Osteocyte (in vitro differentiated cells): ENCODE measurements around the gene MDP1. TPM values are rescaled to one million over a fixed set of nuclear protein-coding genes. Genes with fewer than 3 reads are reported as not detected.

ENCODE experiments used
- DNase-seq: peaks from one replicate; pipeline ENCODE4 v3.0.0; 2021; ENCODE audit warnings: mixed read lengths; ENCODE audit not compliant: unreplicated experiment; ENCODE audit errors: extremely low spot score
- H3K27ac Mint-ChIP-seq: one replicate; pipeline ENCODE4 v1.8.0; 2021; ENCODE audit warnings: mild to moderate bottlenecking, mixed read lengths; ENCODE audit not compliant: unreplicated experiment
- H3K27me3 Mint-ChIP-seq: one replicate; pipeline ENCODE4 v1.8.0; 2021; ENCODE audit warnings: mixed read lengths; ENCODE audit not compliant: unreplicated experiment
- H3K36me3 Mint-ChIP-seq: one replicate; pipeline ENCODE4 v1.8.0; 2021; ENCODE audit warnings: mixed read lengths; ENCODE audit not compliant: unreplicated experiment
- H3K4me1 Mint-ChIP-seq: one replicate; pipeline ENCODE4 v1.8.0; 2021; ENCODE audit warnings: mixed read lengths; ENCODE audit not compliant: unreplicated experiment
- H3K4me3 Mint-ChIP-seq: one replicate; pipeline ENCODE4 v1.8.0; 2021; ENCODE audit warnings: mild to moderate bottlenecking, moderate library complexity, mixed read lengths; ENCODE audit not compliant: unreplicated experiment
- H3K9me3 Mint-ChIP-seq: one replicate; pipeline ENCODE4 v1.8.0; 2021; ENCODE audit warnings: mixed read lengths; ENCODE audit not compliant: unreplicated experiment
- total RNA-seq: library from RNA; stranded (reverse); gene quantifications from 2 replicates; pipeline ENCODE4 v1.2.1, GENCODE V29; 2021
- TF ChIP-seq, protein P1 (sequence below): fragments of 200-600 bp; sonication (generic); IDR thresholded peaks from 2 replicates; pipeline ENCODE4 v1.5.0; 2021; ENCODE audit warnings: antibody characterized with exemption, mild to moderate bottlenecking, moderate library complexity

MDP1 gene
- total RNA-seq, 1 donor from 2014 or later, result 25.4 TPM

DNA sequence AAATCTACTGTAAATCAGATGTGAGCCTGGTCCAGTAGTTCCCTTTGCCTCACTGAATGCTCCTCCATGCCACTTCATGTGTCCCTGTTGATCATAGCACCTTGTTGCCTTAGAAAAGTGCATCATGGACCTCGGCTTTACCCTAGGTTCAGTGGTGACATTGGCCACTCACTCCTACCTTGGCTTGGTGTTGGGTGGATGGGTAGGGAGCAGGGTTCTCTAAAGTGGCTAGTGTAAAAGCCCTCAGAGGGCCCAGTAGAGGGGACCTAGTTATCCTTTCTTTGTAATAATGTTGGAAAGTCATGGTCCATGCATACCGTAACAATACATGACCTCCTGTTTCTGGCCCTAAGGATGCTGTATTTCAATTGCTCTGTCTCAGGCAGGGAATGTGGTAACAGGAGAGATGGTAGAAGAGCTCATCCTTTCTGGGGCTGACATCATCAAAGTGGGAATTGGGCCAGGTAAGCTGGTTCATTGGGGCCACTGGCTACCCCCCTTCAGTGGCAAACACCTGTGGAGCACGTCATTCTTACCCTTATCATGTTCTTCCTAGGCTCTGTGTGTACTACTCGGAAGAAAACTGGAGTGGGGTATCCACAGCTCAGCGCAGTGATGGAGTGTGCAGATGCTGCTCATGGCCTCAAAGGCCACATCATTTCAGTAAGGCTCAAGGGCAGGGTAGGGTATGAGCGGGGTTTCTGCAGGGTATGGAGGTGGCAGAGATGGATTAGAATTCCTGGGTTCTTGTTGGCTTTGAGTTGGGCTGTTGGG is 21.0 kb upstream of the MDP1 start:
- no peak overlapping the region for H3K27ac Mint-ChIP-seq
- DNase-seq, result no peak
- H3K27me3 Mint-ChIP-seq, result no peaks in the 10 kb centered on the region
- H3K9me3 Mint-ChIP-seq, result no peaks in the 10 kb centered on the region
- H3K36me3 Mint-ChIP-seq, result peaks cover 43% of the 10 kb centered on the region
- H3K4me3 Mint-ChIP-seq, result no peak overlapping the region
- H3K4me1 Mint-ChIP-seq, result peaks cover 47% of the 10 kb centered on the region
- TF ChIP-seq, protein P1, sequence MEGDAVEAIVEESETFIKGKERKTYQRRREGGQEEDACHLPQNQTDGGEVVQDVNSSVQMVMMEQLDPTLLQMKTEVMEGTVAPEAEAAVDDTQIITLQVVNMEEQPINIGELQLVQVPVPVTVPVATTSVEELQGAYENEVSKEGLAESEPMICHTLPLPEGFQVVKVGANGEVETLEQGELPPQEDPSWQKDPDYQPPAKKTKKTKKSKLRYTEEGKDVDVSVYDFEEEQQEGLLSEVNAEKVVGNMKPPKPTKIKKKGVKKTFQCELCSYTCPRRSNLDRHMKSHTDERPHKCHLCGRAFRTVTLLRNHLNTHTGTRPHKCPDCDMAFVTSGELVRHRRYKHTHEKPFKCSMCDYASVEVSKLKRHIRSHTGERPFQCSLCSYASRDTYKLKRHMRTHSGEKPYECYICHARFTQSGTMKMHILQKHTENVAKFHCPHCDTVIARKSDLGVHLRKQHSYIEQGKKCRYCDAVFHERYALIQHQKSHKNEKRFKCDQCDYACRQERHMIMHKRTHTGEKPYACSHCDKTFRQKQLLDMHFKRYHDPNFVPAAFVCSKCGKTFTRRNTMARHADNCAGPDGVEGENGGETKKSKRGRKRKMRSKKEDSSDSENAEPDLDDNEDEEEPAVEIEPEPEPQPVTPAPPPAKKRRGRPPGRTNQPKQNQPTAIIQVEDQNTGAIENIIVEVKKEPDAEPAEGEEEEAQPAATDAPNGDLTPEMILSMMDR, result no peak

DNA sequence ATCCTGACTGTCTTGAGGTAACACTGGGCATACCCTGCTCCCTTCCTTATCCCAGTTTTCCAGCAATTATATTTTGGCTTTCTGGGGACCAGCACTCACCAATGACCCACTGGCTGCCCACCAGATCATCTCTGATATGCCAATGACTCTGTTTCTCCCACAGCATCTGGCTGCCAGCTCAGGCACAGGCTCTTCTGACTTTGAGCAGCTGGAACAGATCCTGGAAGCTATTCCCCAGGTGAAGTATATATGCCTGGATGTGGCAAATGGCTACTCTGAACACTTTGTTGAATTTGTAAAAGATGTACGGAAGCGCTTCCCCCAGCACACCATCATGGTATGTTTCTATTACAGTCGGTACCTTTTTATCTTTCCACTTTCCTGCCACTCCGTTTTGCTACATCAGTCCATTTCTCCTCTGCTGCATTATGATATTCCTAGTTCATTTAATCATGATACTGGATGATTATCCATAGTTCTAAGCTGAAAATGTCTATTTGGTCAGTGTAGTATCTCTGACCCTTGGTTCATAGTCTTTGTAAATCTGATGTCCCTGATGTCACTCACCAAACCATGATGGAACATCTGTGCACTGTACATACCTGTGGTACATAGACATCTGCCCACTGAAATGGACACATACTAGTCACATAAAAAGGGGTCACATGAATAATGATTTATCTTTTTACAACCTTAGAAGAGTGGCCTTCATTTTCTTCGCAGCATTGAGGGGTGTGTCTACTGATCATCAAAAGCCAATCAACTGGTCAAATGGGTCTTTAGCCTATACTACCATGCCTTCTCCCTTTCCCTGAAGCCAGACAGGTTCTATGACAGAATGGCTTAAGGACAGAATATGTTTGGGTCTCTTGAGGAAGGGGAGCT is 20.2 kb upstream of the MDP1 start:
- Mint-ChIP-seq H3K27ac (peak overlapping the region; percentile 9), H3K36me3 (peaks cover 43% of the 10 kb centered on the region), H3K9me3 (no peaks in the 10 kb centered on the region), H3K27me3 (no peaks in the 10 kb centered on the region), H3K4me3 (no peak overlapping the region), H3K4me1 (peaks cover 47% of the 10 kb centered on the region)
- no peak for DNase-seq
- TF ChIP-seq, protein P1, result no peak

DNA sequence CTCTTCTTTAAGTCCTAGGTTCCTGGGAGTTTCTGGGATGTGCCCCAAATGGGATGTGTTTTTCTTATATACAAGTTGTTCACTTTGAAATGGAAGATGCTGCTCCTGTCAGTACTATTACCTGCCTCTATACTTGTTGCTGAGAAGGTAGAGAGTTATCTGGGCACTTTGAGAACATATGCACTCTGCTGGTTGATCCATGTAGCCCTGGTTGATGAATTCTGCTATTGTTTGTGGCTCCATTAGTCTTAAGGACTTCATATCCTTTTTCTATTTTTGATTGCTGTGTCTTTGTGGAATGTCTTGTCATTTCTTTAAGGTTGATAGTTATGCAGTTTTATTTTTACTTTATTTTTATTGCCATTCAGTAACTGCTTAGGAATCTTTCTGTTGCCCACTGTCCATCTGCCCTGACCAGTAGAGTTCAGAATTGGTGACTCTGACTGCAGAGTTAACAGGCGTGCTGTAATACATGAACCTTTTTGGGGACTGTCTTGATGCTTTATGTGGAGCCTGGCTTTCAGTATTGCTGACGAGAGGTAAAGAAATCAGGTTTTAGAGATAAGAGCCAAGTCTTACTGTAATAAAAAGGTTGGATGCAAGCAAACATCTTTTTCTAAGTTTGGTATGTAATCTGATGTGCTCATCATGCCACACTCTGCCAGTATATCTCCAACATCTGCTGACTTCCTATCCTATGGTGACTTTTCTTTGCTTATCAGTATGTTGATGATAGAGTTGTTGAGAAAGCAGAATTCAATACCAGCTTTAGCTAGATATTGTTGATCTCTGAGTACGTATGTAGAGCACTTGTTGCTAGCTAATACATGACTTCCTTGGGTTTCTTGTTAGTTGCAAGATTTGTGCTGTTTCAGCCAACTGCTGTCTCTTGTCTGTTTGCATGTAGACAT is 18.5 kb upstream of the MDP1 start:
- TF ChIP-seq, protein P1, result no peak
- peak overlapping the region; percentile 100 for H3K4me3 Mint-ChIP-seq
- no peaks in the 10 kb centered on the region for H3K27me3 Mint-ChIP-seq
- DNase-seq, result no peak
- H3K4me1 Mint-ChIP-seq, result peaks cover 38% of the 10 kb centered on the region
- H3K9me3 Mint-ChIP-seq, result no peaks in the 10 kb centered on the region
- peaks cover 37% of the 10 kb centered on the region for H3K36me3 Mint-ChIP-seq
- H3K27ac Mint-ChIP-seq, result no peak overlapping the region

DNA sequence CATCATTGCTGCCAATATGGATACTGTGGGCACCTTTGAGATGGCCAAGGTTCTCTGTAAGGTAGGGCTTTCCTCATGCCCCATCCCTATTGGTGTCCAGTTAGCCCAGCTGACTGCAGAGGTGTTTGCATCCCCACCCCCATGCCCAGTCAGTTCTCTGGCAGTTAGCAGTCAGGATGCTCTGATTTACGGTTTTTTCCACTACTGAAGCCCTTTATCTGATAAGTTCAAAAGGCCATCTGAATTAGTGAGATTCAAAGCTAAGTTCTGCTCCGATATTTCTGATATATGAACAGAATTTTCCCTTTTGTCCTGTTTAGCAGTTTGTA is 17.6 kb upstream of the MDP1 start:
- no peak for DNase-seq

More for the DNA sequence above, 17.6 kb upstream of the MDP1 start:
- Mint-ChIP-seq H3K9me3 (no peaks in the 10 kb centered on the region), H3K27ac (peak overlapping the region; percentile 95), H3K36me3 (peaks cover 28% of the 10 kb centered on the region), H3K4me1 (peaks cover 31% of the 10 kb centered on the region), H3K4me3 (peak overlapping the region; percentile 100), H3K27me3 (no peaks in the 10 kb centered on the region)
- TF ChIP-seq, protein P1, result no peak
